ENCODE results near the gene ROBO1. TPM values are rescaled to one million over a fixed set of nuclear protein-coding genes. Genes with fewer than 3 reads are reported as not detected.
A peak's percentile ranks its signal among the peaks of the same experiment; 100 is the strongest.

Gene ROBO1
- total RNA-seq, 1 donor = 34.2 TPM

DNA sequence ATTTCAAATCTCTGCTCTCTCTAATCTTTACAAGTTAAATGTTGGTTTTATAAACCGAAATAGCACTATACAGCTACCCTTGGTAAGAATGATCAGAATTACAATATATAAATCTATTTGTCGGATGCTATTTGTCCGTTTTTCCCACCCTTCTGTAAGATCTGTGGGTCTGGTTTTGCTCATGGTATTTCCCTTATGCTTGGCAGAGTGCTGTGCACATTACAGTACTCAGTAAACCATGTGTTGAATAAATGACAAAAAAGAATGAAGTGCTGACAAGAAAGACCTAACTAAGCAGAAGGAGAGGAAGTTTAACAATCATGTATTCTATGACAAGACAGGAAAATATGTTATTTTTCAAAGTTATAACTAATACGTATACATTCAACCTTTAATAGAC, 827.2 kb downstream of the ROBO1 start:
- TF ChIP-seq CTCF (IDR thresholded peaks at IDR 0.05; ENCODE audit: insufficient read depth, low read length) = no peak
- no peak for DNase-seq (ENCODE audit: low read depth)
- no peak overlapping the region for H3K4me3 ChIP-seq (ENCODE audit: low read depth, low read length)

- no peak overlapping the region for H3K4me3 ChIP-seq (ENCODE audit: low read depth, low read length)
- DNase-seq (ENCODE audit: low read depth) = no peak
- TF ChIP-seq CTCF (IDR thresholded peaks at IDR 0.05; ENCODE audit: insufficient read depth, low read length) = no peak
Observed at GRCh38 chr3:78940128-78940527, 827.7 kb downstream of the ROBO1 start.

DNA sequence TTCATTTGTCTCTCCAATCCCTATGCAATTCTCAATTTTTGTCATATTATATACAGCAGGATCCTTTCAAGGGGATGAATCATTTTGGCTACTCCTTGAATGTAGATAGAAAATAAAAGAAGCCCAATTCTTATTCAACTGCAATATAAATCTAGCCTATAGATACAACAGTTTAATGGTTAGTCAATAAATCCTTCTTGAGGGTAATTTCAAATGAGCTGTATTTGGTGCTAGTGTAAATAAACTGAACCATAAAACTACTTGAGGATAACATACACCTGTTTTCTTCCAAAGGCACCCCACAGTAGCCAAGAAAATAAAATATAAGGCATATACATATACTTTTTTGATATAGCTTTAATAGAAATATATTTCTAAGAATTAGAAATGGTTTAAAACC, 830.3 kb downstream of the ROBO1 start:
- no peak for TF ChIP-seq CTCF (IDR thresholded peaks at IDR 0.05; ENCODE audit: insufficient read depth, low read length)
- H3K4me3 ChIP-seq (ENCODE audit: low read depth, low read length) = no peak overlapping the region
- DNase-seq (ENCODE audit: low read depth) = no peak

GRCh38 chr3:78927759-78928158, 840.0 kb downstream of the ROBO1 start:
- TF ChIP-seq CTCF (IDR thresholded peaks at IDR 0.05; ENCODE audit: insufficient read depth, low read length) = no peak
- no peak overlapping the region for H3K4me3 ChIP-seq (ENCODE audit: low read depth, low read length)
- DNase-seq (ENCODE audit: low read depth) = no peak

DNA sequence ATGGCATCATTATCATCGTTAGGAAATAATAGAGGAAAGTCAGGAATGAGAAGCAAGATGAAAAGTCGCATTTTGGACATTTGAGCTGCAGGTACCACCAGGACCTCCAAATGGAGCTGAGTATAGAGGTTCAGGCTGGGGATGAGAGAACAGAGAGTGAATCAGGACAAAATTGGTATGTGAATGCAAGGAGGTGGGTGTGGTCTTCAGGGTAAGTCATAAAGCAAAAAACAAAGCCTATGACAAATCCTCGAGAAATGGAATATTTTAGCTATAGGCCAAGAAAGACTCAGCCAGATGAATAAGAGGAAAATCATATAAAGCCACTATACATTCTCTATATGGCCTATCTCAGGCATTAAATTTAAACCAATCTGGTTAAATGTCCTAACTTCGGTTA, 841.3 kb downstream of the ROBO1 start:
- no peak for DNase-seq (ENCODE audit: low read depth)
- TF ChIP-seq CTCF (IDR thresholded peaks at IDR 0.05; ENCODE audit: insufficient read depth, low read length) = no peak
- H3K4me3 ChIP-seq (ENCODE audit: low read depth, low read length) = no peak overlapping the region

GRCh38 chr3:78924711-78925110, 843.1 kb downstream of the ROBO1 start:
- no peak for DNase-seq (ENCODE audit: low read depth)
- TF ChIP-seq CTCF (IDR thresholded peaks at IDR 0.05; ENCODE audit: insufficient read depth, low read length) = no peak
- no peak overlapping the region for H3K4me3 ChIP-seq (ENCODE audit: low read depth, low read length)

- no peak for TF ChIP-seq CTCF (IDR thresholded peaks at IDR 0.05; ENCODE audit: insufficient read depth, low read length)
- H3K4me3 ChIP-seq (ENCODE audit: low read depth, low read length) = no peak overlapping the region
- peak; percentile 86 for DNase-seq (ENCODE audit: low read depth)
Observed at GRCh38 chr3:78919021-78919755, 848.6 kb downstream of the ROBO1 start.
